Testis (tissue), 2 donors: Measurements from ENCODE around the gene SAE1.

Source experiments
- CTCF ChIP-seq, 3 experiments: fragments of 450-650 bp in 2 of 3; fragments of 200-600 bp in 1 of 3; sonication (generic) in 1 of 3; IDR thresholded peaks; one replicate each; pipeline ENCODE4 v1.5.1; 2016 to 2019; ENCODE audit warnings: antibody characterized with exemption in 3 of 3, mild to moderate bottlenecking in 2 of 3, moderate library complexity in 1 of 3
- POLR2A ChIP-seq: fragments of 450-650 bp; IDR thresholded peaks from one replicate; pipeline ENCODE4 v1.6.1; 2017; ENCODE audit warnings: antibody characterized with exemption, mild to moderate bottlenecking, moderate library complexity

GRCh38 chr19:47176071-47176626 is 45.5 kb downstream of the SAE1 start:
- TF ChIP-seq CTCF (IDR thresholded peaks at IDR 0.05) (no peak), POLR2A (no peak)
